HepG2 (cell line): ENCODE results near the gene MRPL48. TPM values are rescaled to one million over a fixed set of nuclear protein-coding genes. Genes with fewer than 3 reads are reported as not detected.

Experiments
- EHMT2 ChIP-seq: fragments of 200-600 bp; sonication (generic); IDR thresholded peaks from 2 replicates; pipeline ENCODE4 v1.7.0; 2017; ENCODE audit warnings: antibody characterized with exemption, low read depth, low read length, borderline replicate concordance
- GATA4 ChIP-seq: sonication (generic); IDR thresholded peaks from 2 replicates; pipeline ENCODE4 v1.6.1; 2016; ENCODE audit warnings: antibody characterized with exemption, low read depth, borderline replicate concordance
- IKZF5 ChIP-seq: IDR thresholded peaks from 2 replicates; pipeline ENCODE4 v1.6.1; 2018; ENCODE audit warnings: missing genetic modification reagents, mild to moderate bottlenecking, missing compliant biosample characterization
- NFATC3 ChIP-seq: sonication (generic); formaldehyde crosslinking; IDR thresholded peaks from 2 replicates; pipeline ENCODE4 v1.5.1; 2020; ENCODE audit warnings: mild to moderate bottlenecking, missing genetic modification reagents
- PHF21A ChIP-seq: sonication (generic); formaldehyde crosslinking; IDR thresholded peaks from 2 replicates; pipeline ENCODE4 v1.5.0; 2020; ENCODE audit warnings: mild to moderate bottlenecking, missing genetic modification reagents
- SCMH1 ChIP-seq: sonication (generic); formaldehyde crosslinking; IDR thresholded peaks from 2 replicates; pipeline ENCODE4 v1.9.0; 2021; ENCODE audit warnings: missing genetic modification reagents, mild to moderate bottlenecking, borderline replicate concordance
- SMAD1 ChIP-seq: sonication (generic); formaldehyde crosslinking; IDR thresholded peaks from 2 replicates; pipeline ENCODE4 v1.4.0; 2020; ENCODE audit warnings: missing genetic modification reagents, low read depth, mild to moderate bottlenecking, borderline replicate concordance
- SOX5 ChIP-seq: IDR thresholded peaks from 2 replicates; pipeline ENCODE4 v1.6.1; 2016; ENCODE audit warnings: borderline replicate concordance
- SRY ChIP-seq: sonication (generic); formaldehyde crosslinking; IDR thresholded peaks from 2 replicates; pipeline ENCODE4 v1.8.0; 2022; ENCODE audit warnings: mild to moderate bottlenecking, missing genetic modification reagents
- STAT5B ChIP-seq: sonication (generic); formaldehyde crosslinking; IDR thresholded peaks from 2 replicates; pipeline ENCODE4 v1.4.0; 2020; ENCODE audit warnings: missing genetic modification reagents
- ZNF468 ChIP-seq: sonication (generic); formaldehyde crosslinking; IDR thresholded peaks from 2 replicates; pipeline ENCODE4 v1.8.0; 2022; ENCODE audit warnings: mild to moderate bottlenecking, moderate library complexity, missing genetic modification reagents
- ZNF660 ChIP-seq: sonication (generic); formaldehyde crosslinking; IDR thresholded peaks from 2 replicates; pipeline ENCODE4 v1.5.1; 2020; ENCODE audit warnings: mild to moderate bottlenecking, low read depth, missing genetic modification reagents, borderline replicate concordance
- ZNF672 ChIP-seq: sonication (generic); formaldehyde crosslinking; IDR thresholded peaks from 2 replicates; pipeline ENCODE4 v1.8.1; 2022; ENCODE audit warnings: missing genetic modification reagents
- ZNF724P ChIP-seq: sonication (generic); formaldehyde crosslinking; IDR thresholded peaks from 2 replicates; pipeline ENCODE4 v1.8.0; 2022; ENCODE audit warnings: missing genetic modification reagents, borderline replicate concordance
- polyA plus RNA-seq, 8 experiments: library from polyadenylated mRNA; depleted of rRNA in 3 of 8; stranded (reverse) in 7 of 8; unstranded in 1 of 8; fragments of >200 nt; fragmentation: Illumina TruSeq in 4 of 8; extraction: Trizol in 4 of 8; gene quantifications; 2 replicates each; pipeline versions ENCODE4 v1.2.1 to v1.2.3, GENCODE V29; 2011 to 2016; ENCODE audit warnings: low read depth in 4 of 8, missing spikeins in 1 of 8, mixed read lengths in 1 of 8; ENCODE audit not compliant: insufficient read depth in 1 of 8
- total RNA-seq, 5 experiments: library from RNA; depleted of rRNA; stranded (reverse); fragments of >200 nt; fragmentation: Illumina TruSeq; extraction: Trizol; gene quantifications; 2 replicates each; pipeline ENCODE4 v1.2.3, GENCODE V29; 2016; ENCODE audit warnings: low read depth in 1 of 5
- TF ChIP-seq, protein P1 (sequence below): sonication (generic); formaldehyde crosslinking; IDR thresholded peaks from 2 replicates; pipeline ENCODE4 v1.4.0; 2020; ENCODE audit warnings: missing genetic modification reagents
- TF ChIP-seq, protein P2 (sequence below): sonication (generic); formaldehyde crosslinking; IDR thresholded peaks from 2 replicates; pipeline ENCODE4 v1.8.1; 2023; ENCODE audit warnings: mild to moderate bottlenecking, missing genetic modification reagents, borderline replicate concordance
- TF ChIP-seq, protein P3 (sequence below): sonication (generic); formaldehyde crosslinking; IDR thresholded peaks from 2 replicates; pipeline ENCODE4 v1.9.0; 2021; ENCODE audit warnings: missing genetic modification reagents, borderline replicate concordance

The MRPL48 gene
- total and polyA plus RNA-seq, 2 of the 13 experiments (the other 11 are each of a cell fraction or from before 2014, with no cell fraction given) = 61.2 to 67.9 TPM

GRCh38 chr11:73779084-73779902, 8.4 kb upstream of the MRPL48 start (continued):
- TF ChIP-seq SMAD1 (no peak), SCMH1 (CRISPR knock-in tag) (no peak), ZNF672 (no peak), ZNF660 (CRISPR knock-in tag) (no peak), EHMT2 (no peak; the same call in 1 of the 2 replicates), PHF21A (CRISPR knock-in tag) (peak; percentile 93; the same call in 1 of the 2 replicates), ZNF724P (CRISPR knock-in tag) (no peak), SRY (no peak), STAT5B (CRISPR knock-in tag) (no peak), ZNF468 (no peak), GATA4 (no peak), SOX5 (CRISPR knock-in tag) (peak; percentile 61; the same call in 1 of the 2 replicates), NFATC3 (CRISPR knock-in tag) (no peak; the same call in 1 of the 2 replicates), IKZF5 (CRISPR knock-in tag) (0 out of 2 replicates have a peak, but pooled peaks have one; percentile 43)
- TF ChIP-seq, protein P1, sequence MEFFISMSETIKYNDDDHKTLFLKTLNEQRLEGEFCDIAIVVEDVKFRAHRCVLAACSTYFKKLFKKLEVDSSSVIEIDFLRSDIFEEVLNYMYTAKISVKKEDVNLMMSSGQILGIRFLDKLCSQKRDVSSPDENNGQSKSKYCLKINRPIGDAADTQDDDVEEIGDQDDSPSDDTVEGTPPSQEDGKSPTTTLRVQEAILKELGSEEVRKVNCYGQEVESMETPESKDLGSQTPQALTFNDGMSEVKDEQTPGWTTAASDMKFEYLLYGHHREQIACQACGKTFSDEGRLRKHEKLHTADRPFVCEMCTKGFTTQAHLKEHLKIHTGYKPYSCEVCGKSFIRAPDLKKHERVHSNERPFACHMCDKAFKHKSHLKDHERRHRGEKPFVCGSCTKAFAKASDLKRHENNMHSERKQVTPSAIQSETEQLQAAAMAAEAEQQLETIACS (CRISPR knock-in tag) = peak; percentile 88
- TF ChIP-seq, protein P2, sequence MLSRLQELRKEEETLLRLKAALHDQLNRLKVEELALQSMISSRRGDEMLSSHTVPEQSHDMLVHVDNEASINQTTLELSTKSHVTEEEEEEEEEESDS (CRISPR knock-in tag) = no peak
- TF ChIP-seq, protein P3, sequence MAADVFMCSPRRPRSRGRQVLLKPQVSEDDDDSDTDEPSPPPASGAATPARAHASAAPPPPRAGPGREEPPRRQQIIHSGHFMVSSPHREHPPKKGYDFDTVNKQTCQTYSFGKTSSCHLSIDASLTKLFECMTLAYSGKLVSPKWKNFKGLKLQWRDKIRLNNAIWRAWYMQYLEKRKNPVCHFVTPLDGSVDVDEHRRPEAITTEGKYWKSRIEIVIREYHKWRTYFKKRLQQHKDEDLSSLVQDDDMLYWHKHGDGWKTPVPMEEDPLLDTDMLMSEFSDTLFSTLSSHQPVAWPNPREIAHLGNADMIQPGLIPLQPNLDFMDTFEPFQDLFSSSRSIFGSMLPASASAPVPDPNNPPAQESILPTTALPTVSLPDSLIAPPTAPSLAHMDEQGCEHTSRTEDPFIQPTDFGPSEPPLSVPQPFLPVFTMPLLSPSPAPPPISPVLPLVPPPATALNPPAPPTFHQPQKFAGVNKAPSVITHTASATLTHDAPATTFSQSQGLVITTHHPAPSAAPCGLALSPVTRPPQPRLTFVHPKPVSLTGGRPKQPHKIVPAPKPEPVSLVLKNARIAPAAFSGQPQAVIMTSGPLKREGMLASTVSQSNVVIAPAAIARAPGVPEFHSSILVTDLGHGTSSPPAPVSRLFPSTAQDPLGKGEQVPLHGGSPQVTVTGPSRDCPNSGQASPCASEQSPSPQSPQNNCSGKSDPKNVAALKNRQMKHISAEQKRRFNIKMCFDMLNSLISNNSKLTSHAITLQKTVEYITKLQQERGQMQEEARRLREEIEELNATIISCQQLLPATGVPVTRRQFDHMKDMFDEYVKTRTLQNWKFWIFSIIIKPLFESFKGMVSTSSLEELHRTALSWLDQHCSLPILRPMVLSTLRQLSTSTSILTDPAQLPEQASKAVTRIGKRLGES (CRISPR knock-in tag) = peak; percentile 50; the same call in 1 of the 2 replicates
